ENCODE data around the gene IGSF23.

The IGSF23 gene

DNA sequence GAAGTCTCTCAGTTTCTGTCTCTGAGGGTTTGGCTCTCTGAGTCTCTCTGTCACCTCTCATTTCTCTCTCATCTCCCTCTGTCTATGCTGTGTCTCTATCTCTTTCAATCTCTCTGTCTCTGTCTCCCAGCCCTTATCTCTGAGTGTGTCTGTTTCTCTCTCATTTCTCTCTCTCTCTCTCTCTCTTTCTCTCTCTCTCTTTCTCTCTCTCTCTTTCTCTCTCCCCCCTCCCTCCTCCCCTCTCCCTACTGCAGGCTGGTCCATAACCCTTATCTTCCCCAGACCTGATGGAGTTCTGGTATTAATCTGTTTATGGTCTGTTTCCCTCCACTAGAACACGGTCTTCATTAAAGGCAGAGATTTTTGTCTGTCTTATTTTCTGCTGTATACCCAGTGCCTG, 29.0 kb downstream of the IGSF23 start:
- DNase-seq, result no peak

DNA sequence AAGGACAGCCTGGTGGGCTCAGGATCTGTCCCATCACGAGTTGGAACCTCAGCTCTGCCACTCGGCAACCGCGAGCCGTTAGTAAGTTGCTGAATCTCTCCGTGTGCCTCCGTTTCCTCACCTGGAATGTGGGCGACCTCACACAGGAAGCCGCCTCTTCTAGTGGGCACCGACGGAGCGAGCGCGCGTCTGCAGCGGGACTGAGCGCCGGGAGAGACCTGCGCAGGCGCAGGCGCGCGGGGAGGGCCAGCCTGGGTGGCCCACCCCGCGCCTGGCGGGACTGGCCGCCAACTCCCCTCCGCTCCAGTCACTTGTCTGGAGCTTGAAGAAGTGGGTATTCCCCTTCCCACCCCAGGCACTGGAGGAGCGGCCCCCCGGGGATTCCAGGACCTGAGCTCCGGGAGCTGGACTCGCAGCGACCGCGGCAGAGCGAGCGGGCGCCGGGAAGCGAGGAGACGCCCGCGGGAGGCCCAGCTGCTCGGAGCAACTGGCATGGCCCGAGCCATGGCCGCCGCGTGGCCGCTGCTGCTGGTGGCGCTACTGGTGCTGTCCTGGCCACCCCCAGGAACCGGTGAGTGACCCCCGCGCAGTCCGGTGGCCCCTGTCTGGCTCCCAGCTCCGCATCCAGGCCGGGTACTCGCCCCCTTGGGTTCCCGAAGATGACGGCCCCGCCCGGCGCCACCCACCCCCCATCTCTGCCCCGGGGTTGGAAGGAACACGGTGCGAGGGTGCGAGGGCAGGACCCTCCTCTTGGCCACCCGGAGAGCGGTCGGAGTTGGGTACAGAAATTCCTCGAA, 30.4 kb downstream of the IGSF23 start, which contains the start of gene PVR:
Gene PVR (plus strand): TSS at position 306 of the 797 bp plus-strand sequence. CDS start 187 bp downstream, at position 493.
- peak; percentile 65 to 72 for DNase-seq

DNA sequence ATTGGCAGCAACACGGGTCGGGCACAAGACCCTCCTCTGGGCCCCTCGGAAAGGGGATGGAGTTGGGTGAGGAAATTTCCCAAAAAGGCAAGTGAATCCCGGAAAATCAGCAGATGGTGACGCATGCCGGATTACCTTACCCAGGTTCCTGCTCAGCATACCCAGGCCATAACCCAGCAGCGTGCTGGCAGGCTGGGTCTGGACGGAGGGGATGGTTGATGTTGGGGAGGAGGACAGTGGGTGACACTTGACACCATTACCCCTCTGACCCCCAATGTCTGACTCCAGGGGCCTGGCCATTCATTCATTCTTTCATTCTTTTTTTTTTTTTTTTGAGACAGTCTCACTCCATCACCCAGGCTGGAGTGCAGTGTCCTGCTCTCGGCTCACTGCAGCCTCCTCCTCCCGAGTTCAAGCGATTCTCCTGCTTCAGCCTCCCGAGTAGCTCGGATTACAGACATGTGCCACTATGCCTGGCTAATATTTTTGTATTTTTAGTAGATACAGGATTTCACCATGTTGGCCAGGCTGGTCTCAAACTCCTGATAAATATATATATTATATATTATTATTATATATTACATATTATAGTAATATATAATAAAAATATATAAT, 31.1 kb downstream of the IGSF23 start:
- DNase-seq, result peak; percentile 29 to 42

DNA sequence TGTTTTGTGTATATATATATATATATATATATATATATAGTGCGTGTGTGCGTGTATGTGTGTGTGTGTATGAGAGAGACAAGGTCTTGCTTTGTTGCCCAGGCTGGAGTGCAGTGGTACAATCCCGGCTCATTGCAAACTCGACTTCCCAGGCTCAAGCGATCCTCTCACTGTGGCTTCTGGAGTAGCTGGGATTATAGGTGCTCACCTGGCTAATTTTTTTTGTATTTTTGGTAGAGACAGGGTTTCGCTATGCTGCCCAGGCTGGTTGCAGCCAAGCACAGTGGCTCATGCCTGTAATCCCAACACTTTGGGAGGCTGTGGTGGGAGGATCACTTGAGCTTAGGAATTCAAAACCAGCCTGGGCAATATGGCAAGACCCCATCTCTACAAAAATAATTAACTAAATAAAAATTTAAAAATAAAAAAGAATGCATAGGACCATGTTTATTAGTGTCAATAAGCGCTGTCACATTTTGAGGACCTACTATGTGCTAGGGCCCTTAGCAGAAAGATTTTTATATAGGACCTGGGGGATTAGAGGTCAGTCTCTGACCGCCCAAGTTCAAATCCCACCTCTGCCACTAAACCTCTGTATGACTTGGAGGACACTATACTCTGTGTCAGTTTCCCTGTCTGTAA, 32.2 kb downstream of the IGSF23 start:
- DNase-seq, result no peak

DNA sequence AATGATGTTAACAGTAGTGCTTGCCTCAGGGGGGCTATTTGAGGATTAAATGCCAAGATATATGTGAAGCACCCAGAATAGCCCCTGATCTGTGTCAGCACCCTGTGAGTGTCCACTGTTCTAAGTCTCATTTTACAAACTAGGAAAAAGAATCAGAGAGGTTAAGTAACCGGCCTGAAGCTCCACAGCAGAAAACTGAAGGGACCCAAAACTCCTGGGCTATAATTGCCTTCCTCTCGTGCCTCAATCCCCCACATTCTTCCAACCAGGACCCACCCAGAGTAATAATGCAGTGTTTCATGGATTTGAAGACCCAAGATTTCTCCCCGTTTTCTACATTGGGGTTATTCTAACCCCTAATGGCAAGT, 32.7 kb downstream of the IGSF23 start:
- DNase-seq, result no peak

DNA sequence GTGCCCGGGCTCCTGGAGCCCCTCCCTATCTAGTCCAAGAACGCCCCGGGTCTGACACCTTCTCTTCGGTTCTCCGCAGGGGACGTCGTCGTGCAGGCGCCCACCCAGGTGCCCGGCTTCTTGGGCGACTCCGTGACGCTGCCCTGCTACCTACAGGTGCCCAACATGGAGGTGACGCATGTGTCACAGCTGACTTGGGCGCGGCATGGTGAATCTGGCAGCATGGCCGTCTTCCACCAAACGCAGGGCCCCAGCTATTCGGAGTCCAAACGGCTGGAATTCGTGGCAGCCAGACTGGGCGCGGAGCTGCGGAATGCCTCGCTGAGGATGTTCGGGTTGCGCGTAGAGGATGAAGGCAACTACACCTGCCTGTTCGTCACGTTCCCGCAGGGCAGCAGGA, 33.8 kb downstream of the IGSF23 start:
- no peak for DNase-seq

DNA sequence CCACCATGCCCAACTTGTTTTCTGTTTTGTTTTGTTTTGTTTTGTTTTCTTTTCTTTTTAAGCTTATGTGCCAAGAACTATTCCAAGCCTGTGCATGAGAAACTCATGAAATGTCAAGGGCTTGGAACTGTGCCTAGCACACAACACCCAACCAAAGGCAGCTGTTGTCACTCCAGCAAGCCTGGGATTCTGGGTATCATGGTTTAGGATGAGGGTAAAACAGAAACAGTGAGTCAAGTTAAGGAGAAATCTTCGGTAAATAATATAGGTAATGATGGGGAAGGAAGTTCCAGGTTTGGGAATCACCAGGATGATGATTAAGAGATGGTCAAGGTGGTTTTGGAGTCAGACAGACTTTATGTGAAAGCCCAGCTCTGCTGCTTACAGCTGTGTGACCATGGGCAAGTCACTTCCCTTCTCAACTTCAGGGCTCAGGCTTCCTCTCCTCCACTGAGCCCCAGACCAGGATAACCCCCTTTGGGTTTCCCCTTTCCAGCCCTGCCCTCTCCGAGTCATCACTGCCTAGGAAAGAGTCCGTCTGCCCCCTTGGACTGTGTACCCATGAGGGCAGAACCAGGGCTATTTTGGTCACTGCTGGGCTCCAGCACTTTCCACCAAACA, 35.4 kb downstream of the IGSF23 start:
- no peak for DNase-seq

DNA sequence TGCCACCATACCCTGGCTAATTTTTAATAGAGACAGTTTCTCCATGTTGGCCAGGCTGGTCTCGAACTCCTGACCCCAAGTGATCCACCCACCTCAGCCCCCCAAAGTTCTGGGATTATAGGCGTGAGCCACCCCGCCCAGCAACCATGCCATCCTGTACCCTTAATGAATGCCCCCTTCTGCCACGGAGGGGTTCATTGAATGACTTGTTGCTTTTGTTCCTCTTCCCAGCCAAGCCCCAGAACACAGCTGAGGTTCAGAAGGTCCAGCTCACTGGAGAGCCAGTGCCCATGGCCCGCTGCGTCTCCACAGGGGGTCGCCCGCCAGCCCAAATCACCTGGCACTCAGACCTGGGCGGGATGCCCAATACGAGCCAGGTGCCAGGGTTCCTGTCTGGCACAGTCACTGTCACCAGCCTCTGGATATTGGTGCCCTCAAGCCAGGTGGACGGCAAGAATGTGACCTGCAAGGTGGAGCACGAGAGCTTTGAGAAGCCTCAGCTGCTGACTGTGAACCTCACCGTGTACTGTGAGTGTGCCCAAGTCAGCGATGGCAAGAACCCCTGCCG, 36.3 kb downstream of the IGSF23 start:
- no peak for DNase-seq

DNA sequence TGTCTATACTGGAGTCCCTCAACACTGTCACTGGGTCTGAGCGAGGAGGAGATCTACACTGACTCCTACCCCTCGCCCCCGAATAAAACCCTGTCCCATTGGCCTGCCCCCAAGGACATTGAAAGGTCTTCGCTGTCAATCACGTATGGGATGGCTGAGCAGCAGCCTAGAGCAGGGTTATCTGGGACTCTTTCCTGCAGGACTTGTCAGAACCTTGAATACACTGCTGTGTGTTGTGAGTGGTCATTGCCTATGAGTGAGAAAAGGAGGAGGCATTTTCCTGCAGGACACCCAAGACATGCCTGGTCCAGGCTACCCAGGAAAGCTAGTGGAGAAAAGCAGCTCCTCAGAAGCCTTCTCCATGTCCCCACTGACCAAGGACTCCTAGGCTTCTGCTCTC, 40.0 kb downstream of the IGSF23 start:
- DNase-seq, result no peak

DNA sequence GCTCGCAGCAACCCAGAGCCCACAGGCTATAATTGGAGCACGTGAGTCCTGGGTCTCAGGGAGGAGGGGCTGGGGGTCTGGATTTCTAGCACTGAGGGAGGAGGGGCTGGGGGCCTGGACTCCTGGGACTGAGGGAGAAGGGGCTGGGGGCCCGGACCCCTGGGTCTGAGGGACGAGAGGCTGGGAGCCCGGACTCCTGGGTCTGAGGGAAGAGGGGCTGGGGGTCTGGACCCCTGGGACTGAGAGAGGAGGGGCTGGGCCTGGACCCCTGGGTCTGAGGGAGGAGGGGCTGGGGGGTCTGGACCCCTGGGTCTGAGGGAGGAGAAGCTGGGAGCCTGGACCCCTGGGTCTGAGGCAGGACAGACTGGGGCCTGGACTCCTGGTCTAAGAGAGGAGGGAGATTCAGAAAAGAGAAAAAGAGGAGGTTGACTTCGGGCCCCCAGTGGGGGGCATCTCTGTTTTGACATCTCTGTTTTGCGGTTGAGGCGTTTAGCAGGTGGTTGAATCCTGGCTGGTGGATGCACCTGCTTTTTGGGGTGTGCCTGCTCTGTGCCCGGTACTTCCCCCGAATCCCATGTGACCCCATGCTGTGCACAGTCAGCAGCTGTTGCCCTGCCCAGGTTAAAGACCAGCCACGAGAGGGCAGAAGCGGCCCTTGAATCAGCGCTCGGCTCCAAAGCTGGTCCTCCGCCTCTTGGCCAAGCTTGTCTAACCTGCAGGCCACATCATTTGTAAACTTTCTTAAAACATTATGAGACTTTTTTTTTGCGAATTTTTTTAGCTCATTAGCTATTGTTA, 40.8 kb downstream of the IGSF23 start:
- no peak for DNase-seq

DNA sequence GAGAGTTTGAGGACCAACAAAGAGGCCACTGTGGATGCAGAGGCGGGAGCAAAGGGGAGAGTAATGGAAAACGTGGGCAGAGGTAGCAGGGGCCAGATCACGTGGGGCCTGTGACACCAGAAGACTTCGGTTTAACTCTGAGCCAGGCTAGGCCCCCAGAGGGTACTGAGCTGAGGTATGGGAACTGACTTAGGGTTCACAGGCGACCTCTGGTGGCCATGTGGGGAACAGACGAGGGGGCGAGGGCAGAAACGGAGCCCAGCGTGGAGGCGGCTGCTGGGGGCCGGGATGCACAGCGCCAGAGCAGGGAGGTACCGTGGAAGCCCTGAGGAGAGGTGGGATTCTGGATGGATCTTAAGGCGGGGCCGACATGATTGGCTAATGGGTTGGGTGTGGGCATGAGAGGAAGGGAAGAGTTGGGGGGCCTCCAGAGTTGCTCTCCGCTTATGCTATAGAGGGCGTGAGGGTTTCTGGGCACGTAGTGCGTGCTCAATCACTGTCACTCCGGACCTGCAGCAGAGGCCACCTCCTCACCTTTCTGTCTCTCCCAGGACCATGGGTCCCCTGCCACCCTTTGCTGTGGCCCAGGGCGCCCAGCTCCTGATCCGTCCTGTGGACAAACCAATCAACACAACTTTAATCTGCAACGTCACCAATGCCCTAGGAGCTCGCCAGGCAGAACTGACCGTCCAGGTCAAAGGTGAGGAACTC, 44.0 kb downstream of the IGSF23 start:
- peak in 1 of 2 experiments; percentile 30 for DNase-seq

DNA sequence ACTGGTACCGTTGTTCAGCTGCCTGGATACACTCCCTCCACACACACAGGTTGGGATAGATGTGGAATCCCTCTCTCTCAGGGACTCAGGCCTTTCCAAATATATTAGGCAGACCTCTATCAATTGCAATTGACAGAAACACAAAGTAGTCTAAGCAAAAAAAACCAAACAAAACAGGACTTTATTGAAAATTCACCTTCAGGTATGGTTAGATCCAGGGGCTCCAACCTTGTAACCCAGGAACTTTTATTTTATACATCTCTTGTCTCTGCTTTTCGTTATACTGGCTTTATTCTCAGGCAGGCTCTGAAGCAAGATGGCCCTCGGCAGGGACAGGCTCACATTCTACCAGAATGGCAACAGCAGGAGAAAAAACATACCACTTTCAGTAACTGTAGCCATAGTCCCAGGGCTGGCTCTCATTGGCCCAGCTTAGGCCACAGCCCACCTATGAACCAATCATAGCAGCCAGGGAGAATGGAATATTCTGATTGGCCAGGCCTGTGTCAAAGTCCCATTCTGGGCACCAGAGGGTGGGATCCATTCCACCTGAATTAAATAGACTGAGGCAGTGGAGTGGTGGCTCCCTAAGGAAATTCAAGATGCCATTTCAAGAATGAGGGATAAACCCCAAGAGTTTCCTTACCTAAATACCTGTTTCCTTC, 44.8 kb downstream of the IGSF23 start:
- DNase-seq, result no peak

DNA sequence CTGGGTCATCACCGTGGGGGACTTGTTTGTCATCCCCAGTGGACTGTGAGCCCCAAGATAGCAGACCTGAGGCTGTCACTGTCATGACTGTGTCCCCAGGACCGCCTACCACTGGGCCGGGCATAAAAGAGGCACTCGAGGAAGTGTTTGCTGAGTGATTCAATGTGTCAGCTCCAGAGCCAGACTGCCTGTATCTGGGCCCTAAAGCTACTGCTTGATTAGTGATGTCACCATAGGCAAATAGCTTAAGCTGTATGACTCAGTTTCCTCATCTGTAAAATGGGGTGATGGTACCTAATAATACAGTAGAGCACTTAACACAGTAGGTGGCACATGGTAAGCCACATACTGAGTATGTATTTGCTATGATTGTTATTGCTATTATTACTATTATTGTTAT, 46.7 kb downstream of the IGSF23 start:
- DNase-seq, result no peak

DNA sequence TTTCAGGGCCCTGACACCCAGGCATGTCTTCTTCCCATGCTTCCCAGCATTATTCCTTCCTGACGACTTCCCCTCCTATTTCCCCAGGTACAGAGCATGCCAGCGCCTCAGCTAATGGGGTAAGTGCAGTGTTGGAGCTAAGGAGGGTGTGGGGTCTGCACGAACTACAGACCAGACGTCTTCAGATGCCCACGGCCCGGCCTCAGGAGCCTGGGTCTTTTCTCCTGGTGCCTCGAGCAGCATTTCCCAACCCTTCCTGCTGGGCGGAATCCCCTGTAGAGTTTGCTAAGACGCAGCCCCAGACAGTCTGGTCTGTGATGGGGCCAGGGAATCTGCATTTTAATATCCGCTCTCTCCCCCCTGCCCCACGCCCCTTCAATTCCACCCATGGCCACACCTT, 47.8 kb downstream of the IGSF23 start:
- no peak for DNase-seq

DNA sequence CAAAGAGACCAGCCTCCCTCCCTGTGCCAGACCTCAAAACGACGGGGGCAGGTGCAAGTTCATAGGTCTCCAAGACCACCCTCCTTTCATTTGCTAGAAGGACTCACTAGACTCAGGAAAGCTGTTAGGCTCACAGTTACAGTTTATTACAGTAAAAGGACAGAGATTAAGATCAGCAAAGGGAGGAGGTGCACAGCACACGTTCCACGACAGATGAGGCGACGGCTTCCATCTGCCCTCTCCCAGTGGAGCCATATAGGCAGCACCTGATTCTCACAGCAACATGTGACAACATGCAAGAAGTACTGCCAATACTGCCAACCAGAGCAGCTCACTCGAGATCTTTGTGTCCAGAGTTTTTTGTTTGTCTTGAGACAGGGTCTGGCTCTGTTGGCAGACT, 48.5 kb downstream of the IGSF23 start:
- no peak for DNase-seq

DNA sequence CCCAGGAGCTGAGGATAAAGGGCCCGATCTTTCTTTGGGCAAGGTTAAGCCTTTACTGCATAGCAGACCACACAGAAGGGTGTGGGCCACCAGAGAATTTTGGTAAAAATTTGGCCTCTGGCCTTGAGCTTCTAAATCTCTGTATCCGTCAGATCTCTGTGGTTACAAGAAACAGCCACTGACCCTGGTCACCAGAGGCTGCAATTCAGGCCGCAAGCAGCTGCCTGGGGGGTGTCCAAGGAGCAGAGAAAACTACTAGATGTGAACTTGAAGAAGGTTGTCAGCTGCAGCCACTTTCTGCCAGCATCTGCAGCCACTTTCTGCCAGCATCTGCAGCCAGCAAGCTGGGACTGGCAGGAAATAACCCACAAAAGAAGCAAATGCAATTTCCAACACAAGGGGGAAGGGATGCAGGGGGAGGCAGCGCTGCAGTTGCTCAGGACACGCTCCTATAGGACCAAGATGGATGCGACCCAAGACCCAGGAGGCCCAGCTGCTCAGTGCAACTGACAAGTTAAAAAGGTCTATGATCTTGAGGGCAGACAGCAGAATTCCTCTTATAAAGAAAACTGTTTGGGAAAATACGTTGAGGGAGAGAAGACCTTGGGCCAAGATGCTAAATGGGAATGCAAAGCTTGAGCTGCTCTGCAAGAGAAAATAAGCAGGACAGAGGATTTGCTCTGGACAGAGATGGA, 49.5 kb downstream of the IGSF23 start:
- DNase-seq, result no peak

DNA sequence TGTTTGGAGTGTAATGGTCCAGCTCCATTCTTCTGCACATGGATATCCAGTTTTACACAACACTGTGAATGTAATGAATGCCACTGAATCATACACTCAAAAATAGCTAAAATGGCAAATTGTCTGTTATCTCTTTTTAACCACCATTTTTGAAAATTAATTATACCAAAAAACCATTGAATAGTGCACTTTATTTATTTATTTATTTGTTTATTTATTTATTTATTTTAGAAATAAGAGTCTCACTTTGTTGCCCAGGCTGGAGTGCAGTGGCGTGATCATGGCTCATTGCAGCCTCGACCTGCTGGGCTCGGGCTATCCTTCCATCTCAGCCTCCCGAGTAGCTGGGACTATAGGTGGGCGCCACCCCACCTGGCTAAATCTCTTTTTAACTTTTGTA, 50.6 kb downstream of the IGSF23 start:
- no peak for DNase-seq

DNA sequence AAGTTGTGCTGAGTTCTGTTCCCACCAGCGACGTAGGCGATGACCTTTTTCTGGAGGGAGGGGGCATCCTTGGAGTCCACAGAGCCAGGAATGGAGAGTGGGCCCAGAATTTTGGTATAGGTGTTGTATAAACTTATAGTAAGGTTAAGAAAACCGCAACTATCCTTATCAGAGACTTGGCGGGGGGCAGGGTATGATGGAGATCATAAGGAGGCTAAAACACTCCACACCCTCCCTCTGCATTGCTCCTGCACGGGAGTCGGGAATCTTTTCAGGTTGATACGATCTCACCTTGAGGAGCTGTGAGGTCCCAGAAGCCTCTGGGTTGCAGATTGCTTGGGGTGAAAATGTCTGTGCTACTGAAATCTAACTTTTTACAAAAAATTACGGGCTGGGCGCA, 51.6 kb downstream of the IGSF23 start:
- DNase-seq, result no peak

DNA sequence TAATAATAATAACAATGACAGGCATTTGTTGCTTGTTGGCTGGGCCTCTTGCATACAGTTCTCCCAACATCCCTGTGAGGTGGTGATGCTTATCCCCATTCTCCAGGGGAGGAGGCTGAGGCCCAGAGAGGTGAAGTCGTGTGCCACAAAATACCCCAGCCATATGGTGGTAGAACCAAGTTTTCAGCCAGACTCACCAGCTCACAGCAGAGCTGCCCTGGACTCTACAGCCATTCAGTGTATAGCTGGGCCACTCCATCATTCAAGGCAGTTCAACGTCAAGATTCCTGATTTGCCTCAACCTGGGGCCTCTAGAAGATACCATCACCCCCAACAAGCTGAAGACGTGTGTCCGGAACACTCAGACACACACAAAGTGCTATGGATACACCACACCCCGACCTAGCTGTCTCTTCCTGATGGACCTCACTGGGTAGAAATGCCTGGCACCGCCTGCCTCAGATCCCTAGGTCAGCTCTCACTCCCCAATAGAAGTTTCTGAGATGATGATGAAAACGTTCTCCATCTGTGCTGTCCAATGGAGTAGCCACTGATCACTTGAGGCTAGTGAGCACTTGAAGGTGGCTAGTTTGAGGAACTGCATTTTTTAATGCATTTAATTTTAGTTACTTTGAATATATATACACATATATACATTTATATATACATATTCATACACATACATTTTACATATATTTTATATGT, 53.6 kb downstream of the IGSF23 start:
- DNase-seq, result peak in 1 of 2 experiments; percentile 27
